ENCODE data around the gene RPL3.

DNA sequence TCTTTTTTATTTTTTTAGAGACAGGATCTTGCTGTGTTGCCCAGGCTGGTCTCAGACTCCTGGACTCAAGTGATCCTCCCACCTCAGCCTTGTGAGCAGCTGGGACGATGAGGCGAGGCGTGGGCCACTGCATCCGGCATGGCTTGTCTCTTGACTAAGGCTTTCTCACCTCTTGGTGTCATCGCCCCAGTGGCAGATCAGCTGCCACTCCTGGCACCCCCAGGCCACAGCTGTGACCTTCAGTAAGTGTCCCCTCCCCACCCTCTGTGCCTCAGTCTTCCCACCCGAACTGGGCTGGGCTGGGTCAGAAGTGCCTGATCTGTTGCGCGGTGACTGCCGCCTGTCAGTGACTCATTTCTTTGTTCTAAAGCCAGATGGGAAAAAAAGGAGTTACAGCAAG is 33.9 kb upstream of the RPL3 start:
- TF ChIP-seq, protein P1, sequence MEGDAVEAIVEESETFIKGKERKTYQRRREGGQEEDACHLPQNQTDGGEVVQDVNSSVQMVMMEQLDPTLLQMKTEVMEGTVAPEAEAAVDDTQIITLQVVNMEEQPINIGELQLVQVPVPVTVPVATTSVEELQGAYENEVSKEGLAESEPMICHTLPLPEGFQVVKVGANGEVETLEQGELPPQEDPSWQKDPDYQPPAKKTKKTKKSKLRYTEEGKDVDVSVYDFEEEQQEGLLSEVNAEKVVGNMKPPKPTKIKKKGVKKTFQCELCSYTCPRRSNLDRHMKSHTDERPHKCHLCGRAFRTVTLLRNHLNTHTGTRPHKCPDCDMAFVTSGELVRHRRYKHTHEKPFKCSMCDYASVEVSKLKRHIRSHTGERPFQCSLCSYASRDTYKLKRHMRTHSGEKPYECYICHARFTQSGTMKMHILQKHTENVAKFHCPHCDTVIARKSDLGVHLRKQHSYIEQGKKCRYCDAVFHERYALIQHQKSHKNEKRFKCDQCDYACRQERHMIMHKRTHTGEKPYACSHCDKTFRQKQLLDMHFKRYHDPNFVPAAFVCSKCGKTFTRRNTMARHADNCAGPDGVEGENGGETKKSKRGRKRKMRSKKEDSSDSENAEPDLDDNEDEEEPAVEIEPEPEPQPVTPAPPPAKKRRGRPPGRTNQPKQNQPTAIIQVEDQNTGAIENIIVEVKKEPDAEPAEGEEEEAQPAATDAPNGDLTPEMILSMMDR (IDR thresholded peaks at IDR 0.05; ENCODE audit: low read depth, low read length, poor library complexity, severe bottlenecking): no peak
- TF ChIP-seq EZH2phosphoT487 (IDR thresholded peaks at IDR 0.05; ENCODE audit: borderline replicate concordance, low read length): no peak

All from DOHH2 (cell line).